Measurements from ENCODE around the gene ABHD3.

GRCh38 chr18:21686282-21687105 lies 18.1 kb downstream of the ABHD3 start:
- TF ChIP-seq POLR2A (IDR thresholded peaks at IDR 0.05) (no peak), POLR2AphosphoS5 (IDR thresholded peaks at IDR 0.05) (peak in 2 of 3 donors; percentile 72 to 83), EP300 (IDR thresholded peaks at IDR 0.05) (no peak)
- TF ChIP-seq, protein P1, sequence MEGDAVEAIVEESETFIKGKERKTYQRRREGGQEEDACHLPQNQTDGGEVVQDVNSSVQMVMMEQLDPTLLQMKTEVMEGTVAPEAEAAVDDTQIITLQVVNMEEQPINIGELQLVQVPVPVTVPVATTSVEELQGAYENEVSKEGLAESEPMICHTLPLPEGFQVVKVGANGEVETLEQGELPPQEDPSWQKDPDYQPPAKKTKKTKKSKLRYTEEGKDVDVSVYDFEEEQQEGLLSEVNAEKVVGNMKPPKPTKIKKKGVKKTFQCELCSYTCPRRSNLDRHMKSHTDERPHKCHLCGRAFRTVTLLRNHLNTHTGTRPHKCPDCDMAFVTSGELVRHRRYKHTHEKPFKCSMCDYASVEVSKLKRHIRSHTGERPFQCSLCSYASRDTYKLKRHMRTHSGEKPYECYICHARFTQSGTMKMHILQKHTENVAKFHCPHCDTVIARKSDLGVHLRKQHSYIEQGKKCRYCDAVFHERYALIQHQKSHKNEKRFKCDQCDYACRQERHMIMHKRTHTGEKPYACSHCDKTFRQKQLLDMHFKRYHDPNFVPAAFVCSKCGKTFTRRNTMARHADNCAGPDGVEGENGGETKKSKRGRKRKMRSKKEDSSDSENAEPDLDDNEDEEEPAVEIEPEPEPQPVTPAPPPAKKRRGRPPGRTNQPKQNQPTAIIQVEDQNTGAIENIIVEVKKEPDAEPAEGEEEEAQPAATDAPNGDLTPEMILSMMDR (IDR thresholded peaks at IDR 0.05): peak in 1 of 7 experiments; percentile 8
